ENCODE measurements around the gene TMEM175.
"Not testable (repeated sequence)": the region's sequence is repeated elsewhere in the genome, so short reads cannot be mapped to it uniquely, and the experiment has no call there.

Gene TMEM175

GRCh38 chr4:917466-917865, 14.8 kb upstream of the TMEM175 start:
- DNase-seq (ENCODE audit: low read depth): no peak

- DNase-seq (ENCODE audit: low read depth): no peak
Measured at GRCh38 chr4:917992-918391, 14.3 kb upstream of the TMEM175 start.

- DNase-seq (ENCODE audit: low read depth): not testable (repeated sequence)
Measured at GRCh38 chr4:918591-918990, 13.7 kb upstream of the TMEM175 start.

GRCh38 chr4:919004-919680, 13.1 kb upstream of the TMEM175 start:
- not testable (repeated sequence) for DNase-seq (ENCODE audit: low read depth)

- no peak for DNase-seq (ENCODE audit: low read depth)
Measured at GRCh38 chr4:921830-922331, 10.4 kb upstream of the TMEM175 start.

- DNase-seq (ENCODE audit: low read depth): no peak
Measured at GRCh38 chr4:924107-925096, 7.9 kb upstream of the TMEM175 start.

GRCh38 chr4:925171-925570, 7.1 kb upstream of the TMEM175 start:
- DNase-seq (ENCODE audit: low read depth): no peak

- DNase-seq (ENCODE audit: low read depth): no peak
Measured at GRCh38 chr4:925771-926500, 6.3 kb upstream of the TMEM175 start.

- DNase-seq (ENCODE audit: low read depth): no peak
Measured at GRCh38 chr4:926538-926937, 5.7 kb upstream of the TMEM175 start.

- DNase-seq (ENCODE audit: low read depth): not testable (repeated sequence)
Measured at GRCh38 chr4:927566-927965, 4.7 kb upstream of the TMEM175 start.

- DNase-seq (ENCODE audit: low read depth): no peak
Measured at GRCh38 chr4:929096-929765, 3.0 kb upstream of the TMEM175 start.

- DNase-seq (ENCODE audit: low read depth): no peak
Measured at GRCh38 chr4:930028-930551, 2.2 kb upstream of the TMEM175 start.

GRCh38 chr4:930827-931193, 1.4 kb upstream of the TMEM175 start:
- no peak for DNase-seq (ENCODE audit: low read depth)

- peak; percentile 49 for DNase-seq (ENCODE audit: low read depth)
Measured at GRCh38 chr4:931194-931959, 883 bp upstream of the TMEM175 start.

- DNase-seq (ENCODE audit: low read depth): no peak
Measured at GRCh38 chr4:932713-933070, 432 bp downstream of the TMEM175 start.

- DNase-seq (ENCODE audit: low read depth): not testable (repeated sequence)
Measured at GRCh38 chr4:939508-939907, 7.2 kb downstream of the TMEM175 start.

GRCh38 chr4:945274-946102, 13.2 kb downstream of the TMEM175 start:
- no peak for DNase-seq (ENCODE audit: low read depth)

GRCh38 chr4:946103-946450, 13.8 kb downstream of the TMEM175 start:
- DNase-seq (ENCODE audit: low read depth): no peak

GRCh38 chr4:946517-947471, 14.5 kb downstream of the TMEM175 start:
- DNase-seq (ENCODE audit: low read depth): no peak

Data from stromal cell of bone marrow (primary cell).